ENCODE results near the gene SAMD8. TPM values are rescaled to one million over a fixed set of nuclear protein-coding genes. Genes with fewer than 3 reads are reported as not detected.
A peak's percentile ranks its signal among the peaks of the same experiment; 100 is the strongest.

The SAMD8 gene
- total RNA-seq, 1 donor from 2014 or later = 23.0 TPM

DNA sequence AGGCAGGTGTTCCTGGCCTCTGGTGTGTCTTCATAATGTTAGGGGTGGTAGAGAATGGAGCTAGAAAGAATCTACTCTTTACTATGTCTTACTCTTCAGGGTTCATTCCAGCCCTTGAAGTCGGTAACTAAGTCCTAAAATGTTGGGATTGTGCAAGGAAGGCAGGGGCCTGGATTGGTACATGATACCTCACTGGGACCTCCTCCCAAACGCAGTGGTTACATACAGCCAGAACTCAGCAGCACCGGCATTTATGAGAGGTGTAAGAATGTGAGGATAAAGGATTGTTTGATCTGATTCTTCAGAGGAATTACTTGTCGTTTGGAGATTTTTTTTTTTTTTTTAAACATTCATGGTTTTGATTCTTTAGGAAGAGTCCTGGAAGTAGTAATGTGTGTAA lies 117.4 kb downstream of the SAMD8 start:
- Histone ChIP-seq H3K4me1 (peaks cover 56% of the 10 kb centered on the region), H3K27ac (no peak overlapping the region), H3K36me3 (peaks cover 67% of the 10 kb centered on the region), H3K4me3 (no peak overlapping the region), H3K9me3 (no peaks in the 10 kb centered on the region), H3K27me3 (no peaks in the 10 kb centered on the region)
- no peak for DNase-seq
- no peak for ATAC-seq
- TF ChIP-seq CTCF (IDR thresholded peaks at IDR 0.05) = no peak
- intact Hi-C loops (cut with DNase I) = no loop called here

DNA sequence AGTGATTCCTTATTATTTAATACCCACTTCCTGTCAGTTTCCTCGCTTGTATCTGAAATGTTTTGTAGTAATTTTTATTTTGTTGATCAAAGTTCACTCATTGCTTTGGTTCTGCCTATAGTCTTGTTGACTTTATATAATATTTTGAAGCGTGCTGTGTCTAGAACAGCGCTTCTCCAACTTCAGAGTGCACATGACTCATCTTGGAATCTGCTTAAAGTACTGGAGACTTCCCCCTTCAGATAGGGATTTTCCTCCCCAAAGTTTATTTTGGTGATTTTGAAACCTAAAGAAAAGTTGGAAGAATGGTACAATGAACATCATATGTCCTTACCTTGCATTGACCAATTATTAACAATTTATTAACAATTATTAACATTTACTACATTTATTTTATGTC lies 118.5 kb downstream of the SAMD8 start:
- Histone ChIP-seq H3K4me3 (no peak overlapping the region), H3K36me3 (peaks cover 55% of the 10 kb centered on the region), H3K4me1 (peaks cover 44% of the 10 kb centered on the region), H3K27me3 (no peaks in the 10 kb centered on the region), H3K9me3 (no peaks in the 10 kb centered on the region), H3K27ac (no peak overlapping the region)
- intact Hi-C loops (cut with DNase I) = loop anchor here (10.0 kb wide), 1 partner anchor 115 kb away; the partner anchor contains the start of gene SAMD8
- no peak for TF ChIP-seq CTCF (IDR thresholded peaks at IDR 0.05)
- ATAC-seq (no peak), DNase-seq (no peak)

DNA sequence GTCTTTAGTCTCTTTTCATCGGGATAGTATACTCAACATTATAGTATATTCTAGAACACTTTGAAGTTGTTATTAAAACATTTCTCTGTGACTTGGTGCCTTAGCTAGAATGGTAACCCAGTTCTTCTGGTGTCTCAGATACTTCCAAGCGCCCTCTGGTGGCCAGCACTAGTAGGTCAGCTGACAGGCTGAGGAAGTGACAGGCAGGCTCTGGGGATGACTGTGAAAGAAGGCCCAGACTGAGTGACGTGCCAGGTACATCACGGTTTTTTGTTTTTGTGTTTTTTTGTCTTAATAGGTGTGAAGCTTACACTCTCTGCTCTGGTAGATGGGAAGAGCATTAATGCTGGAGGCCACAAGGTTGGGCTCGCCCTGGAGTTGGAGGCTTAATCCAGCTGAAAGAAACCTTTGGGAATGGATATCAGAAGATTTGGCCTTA lies 119.2 kb downstream of the SAMD8 start:
- DNase-seq = peak; percentile 93
- TF ChIP-seq CTCF (IDR thresholded peaks at IDR 0.05) = peak; percentile 94
- Histone ChIP-seq H3K27ac (no peak overlapping the region), H3K4me3 (no peak overlapping the region), H3K4me1 (peaks cover 38% of the 10 kb centered on the region), H3K27me3 (no peaks in the 10 kb centered on the region), H3K9me3 (no peaks in the 10 kb centered on the region), H3K36me3 (peaks cover 50% of the 10 kb centered on the region)
- intact Hi-C loops (cut with DNase I) = loop anchor here (10.0 kb wide), 1 partner anchor 116 kb away; the partner anchor contains the start of gene SAMD8
- ATAC-seq = peak; percentile 56

Other genes with a start within 250 kb of the SAMD8 start
- 119 TPM for gene VDAC2, start 99.1 kb downstream of the SAMD8 start, total RNA-seq
- 21.8 TPM for gene COMTD1, start 124.3 kb downstream of the SAMD8 start, total RNA-seq

All from upper lobe of right lung (tissue), 1 donor.